ENCODE data around the gene IZUMO4. TPM values are rescaled to one million over a fixed set of nuclear protein-coding genes. Genes with fewer than 3 reads are reported as not detected.

IZUMO4 gene
- total RNA-seq, 1 donor from 2014 or later, result not detected

DNA sequence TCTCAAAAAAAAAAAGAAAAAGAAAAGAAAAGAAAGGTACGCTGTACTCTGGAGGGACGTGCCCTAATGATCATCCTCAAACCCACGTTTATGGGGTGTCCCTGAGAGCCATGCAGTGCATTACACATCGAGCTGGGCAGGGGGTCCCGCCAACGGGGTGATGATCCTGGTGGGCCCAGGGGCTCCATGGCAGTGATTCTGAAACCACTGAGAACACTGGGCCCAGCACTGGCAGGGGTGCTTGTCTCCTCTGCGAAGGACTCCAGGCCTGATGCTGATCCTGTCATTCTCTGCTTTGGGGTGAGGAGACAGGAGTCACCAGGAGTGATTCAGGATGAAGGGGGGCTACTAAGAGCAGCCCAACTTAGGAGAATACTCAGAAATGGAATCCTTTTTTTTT is 19.3 kb upstream of the IZUMO4 start:
- Histone ChIP-seq H2AFZ (replicated peaks) (no peak overlapping the region), H3F3A (ENCODE audit: low read depth) (no peaks in the 10 kb centered on the region), H3K27me3 (no peaks in the 10 kb centered on the region), H3K9ac (no peak overlapping the region), H3K4me1 (no peaks in the 10 kb centered on the region), H3K4me2 (no peak overlapping the region), H3K36me3 (no peaks in the 10 kb centered on the region), H3K27ac (no peak overlapping the region), H3K4me3 (no peak overlapping the region), H3K9me3 (ENCODE audit: low read depth) (no peaks in the 10 kb centered on the region), H4K20me1 (ENCODE audit: low read depth) (no peaks in the 10 kb centered on the region), H3K79me2 (ENCODE audit: low read depth) (no peaks in the 10 kb centered on the region)
- Mint-ChIP-seq H3K4me1 (no peaks in the 10 kb centered on the region), H3K27me3 (ENCODE audit: insufficient read depth, low read depth) (peaks cover 5% of the 10 kb centered on the region), H3K4me3 (no peak overlapping the region), H3K27ac (no peak overlapping the region), H3K36me3 (peaks cover 5% of the 10 kb centered on the region), H3K9me3 (no peaks in the 10 kb centered on the region)
- no peak for DNase-seq (ENCODE audit: low spot score)
- TF ChIP-seq EZH2phosphoT487 (IDR thresholded peaks at IDR 0.05) (no peak), EZH2 (IDR thresholded peaks at IDR 0.05) (no peak)

DNA sequence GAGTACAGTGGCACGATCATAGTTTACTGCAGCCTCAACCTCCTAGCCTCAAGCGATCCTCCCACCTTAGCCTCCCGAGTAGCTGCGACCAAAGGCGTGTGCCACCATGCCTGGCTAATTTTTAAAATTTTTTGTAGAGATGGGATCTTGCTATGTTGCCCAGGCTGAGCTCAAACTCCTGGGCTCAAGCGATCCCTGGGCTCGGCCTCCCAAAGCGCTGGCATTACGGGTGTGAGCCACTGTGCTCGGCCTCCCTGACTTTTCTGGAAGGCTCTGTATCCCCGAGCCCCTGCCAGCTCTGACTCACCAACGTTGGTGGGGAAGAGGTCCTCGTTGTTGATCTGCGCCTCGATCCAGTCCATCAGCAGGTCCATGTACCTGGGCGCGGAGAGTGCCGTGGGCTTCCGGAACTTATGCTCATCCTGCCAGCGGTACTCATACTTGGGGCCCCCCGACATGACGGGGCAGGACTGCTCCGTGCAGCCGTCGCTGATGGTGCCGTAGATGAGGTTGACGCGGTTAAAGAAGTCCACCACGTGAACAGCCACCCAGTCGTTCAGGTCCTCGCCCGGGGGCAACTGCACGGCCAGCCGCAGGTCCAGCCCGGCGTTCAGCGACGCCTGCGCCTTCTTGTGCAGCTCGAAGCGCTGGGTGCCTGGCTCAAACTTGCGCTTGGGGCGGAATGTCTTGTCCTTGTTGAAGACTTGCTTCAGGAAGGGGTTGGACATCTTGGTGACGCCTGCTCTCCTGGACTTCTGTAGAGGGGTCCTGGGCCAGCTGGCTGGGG is 18.7 kb upstream of the IZUMO4 start:
- no peak overlapping the region for H3K4me2 ChIP-seq
- no peaks in the 10 kb centered on the region for H3K9me3 ChIP-seq (ENCODE audit: low read depth)
- Mint-ChIP-seq H3K27ac (no peak overlapping the region), H3K36me3 (peaks cover 2% of the 10 kb centered on the region), H3K4me1 (no peaks in the 10 kb centered on the region), H3K4me3 (no peak overlapping the region), H3K9me3 (no peaks in the 10 kb centered on the region), H3K27me3 (ENCODE audit: insufficient read depth, low read depth) (peaks cover 5% of the 10 kb centered on the region)
- no peak overlapping the region for H3K9ac ChIP-seq
- no peaks in the 10 kb centered on the region for H3F3A ChIP-seq (ENCODE audit: low read depth)
- H3K4me3 ChIP-seq, result no peak overlapping the region
- H3K4me1 ChIP-seq, result no peaks in the 10 kb centered on the region
- H3K36me3 ChIP-seq, result no peaks in the 10 kb centered on the region
- no peaks in the 10 kb centered on the region for H4K20me1 ChIP-seq (ENCODE audit: low read depth)
- DNase-seq (ENCODE audit: low spot score), result no peak
- no peak overlapping the region for H3K27ac ChIP-seq
- TF ChIP-seq EZH2 (IDR thresholded peaks at IDR 0.05) (no peak), EZH2phosphoT487 (IDR thresholded peaks at IDR 0.05) (no peak)
- TF ChIP-seq, protein P1, sequence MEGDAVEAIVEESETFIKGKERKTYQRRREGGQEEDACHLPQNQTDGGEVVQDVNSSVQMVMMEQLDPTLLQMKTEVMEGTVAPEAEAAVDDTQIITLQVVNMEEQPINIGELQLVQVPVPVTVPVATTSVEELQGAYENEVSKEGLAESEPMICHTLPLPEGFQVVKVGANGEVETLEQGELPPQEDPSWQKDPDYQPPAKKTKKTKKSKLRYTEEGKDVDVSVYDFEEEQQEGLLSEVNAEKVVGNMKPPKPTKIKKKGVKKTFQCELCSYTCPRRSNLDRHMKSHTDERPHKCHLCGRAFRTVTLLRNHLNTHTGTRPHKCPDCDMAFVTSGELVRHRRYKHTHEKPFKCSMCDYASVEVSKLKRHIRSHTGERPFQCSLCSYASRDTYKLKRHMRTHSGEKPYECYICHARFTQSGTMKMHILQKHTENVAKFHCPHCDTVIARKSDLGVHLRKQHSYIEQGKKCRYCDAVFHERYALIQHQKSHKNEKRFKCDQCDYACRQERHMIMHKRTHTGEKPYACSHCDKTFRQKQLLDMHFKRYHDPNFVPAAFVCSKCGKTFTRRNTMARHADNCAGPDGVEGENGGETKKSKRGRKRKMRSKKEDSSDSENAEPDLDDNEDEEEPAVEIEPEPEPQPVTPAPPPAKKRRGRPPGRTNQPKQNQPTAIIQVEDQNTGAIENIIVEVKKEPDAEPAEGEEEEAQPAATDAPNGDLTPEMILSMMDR (IDR thresholded peaks at IDR 0.05), result no peak
- H3K79me2 ChIP-seq (ENCODE audit: low read depth), result no peaks in the 10 kb centered on the region
- H3K27me3 ChIP-seq, result no peaks in the 10 kb centered on the region
- no peak overlapping the region for H2AFZ ChIP-seq (replicated peaks)

DNA sequence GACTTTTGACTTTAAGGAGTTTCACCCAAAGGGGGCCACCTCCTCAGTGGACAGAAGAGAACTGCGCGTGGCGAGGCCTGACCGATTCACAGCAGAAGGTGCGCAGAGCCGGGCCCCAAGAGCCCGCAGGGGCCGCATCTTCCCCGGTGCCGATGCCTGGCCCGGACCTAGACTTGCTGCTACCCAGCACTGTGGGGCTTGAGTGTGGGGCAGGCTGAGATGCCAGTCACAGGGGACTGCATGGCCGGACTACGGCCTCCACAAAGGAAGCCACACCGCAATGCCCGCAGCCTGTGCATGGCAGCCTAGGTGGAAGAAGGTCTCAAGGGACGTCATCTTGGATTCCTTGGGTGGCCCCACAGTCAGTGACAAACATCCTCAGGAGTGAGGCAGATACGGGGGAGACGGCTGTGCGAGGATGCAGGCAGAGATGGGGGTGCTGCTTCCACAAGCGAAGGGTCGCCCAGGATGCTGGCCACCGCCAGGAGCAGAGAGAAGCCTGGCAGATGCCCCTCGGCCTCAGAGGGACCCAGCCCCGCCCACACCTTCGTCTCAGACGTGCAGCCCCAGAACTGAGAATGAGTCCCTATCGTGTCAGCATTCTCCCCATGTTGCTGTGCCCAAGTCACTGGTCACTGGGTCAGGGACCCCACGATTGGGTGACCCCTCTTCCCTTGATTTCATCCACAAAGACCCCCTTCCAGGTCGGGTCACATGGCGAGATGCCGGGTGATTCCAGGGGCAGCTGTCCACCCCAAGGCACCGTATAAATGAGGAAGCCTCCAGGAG is 17.4 kb upstream of the IZUMO4 start:
- no peaks in the 10 kb centered on the region for H3K27me3 ChIP-seq
- H3K4me3 Mint-ChIP-seq, result no peak overlapping the region
- H3K27me3 Mint-ChIP-seq (ENCODE audit: insufficient read depth, low read depth), result peaks cover 5% of the 10 kb centered on the region
- no peaks in the 10 kb centered on the region for H4K20me1 ChIP-seq (ENCODE audit: low read depth)
- H3K4me1 ChIP-seq, result no peaks in the 10 kb centered on the region
- no peaks in the 10 kb centered on the region for H3F3A ChIP-seq (ENCODE audit: low read depth)
- H3K4me3 ChIP-seq, result no peak overlapping the region
- H2AFZ ChIP-seq (replicated peaks), result no peak overlapping the region
- no peaks in the 10 kb centered on the region for H3K79me2 ChIP-seq (ENCODE audit: low read depth)
- H3K9me3 Mint-ChIP-seq, result no peaks in the 10 kb centered on the region
- no peak overlapping the region for H3K4me2 ChIP-seq
- TF ChIP-seq EZH2 (IDR thresholded peaks at IDR 0.05) (no peak), EZH2phosphoT487 (IDR thresholded peaks at IDR 0.05) (no peak)
- TF ChIP-seq, protein P1 (IDR thresholded peaks at IDR 0.05), result no peak
- H3K4me1 Mint-ChIP-seq, result no peaks in the 10 kb centered on the region
- H3K9me3 ChIP-seq (ENCODE audit: low read depth), result no peaks in the 10 kb centered on the region
- no peak for DNase-seq (ENCODE audit: low spot score)
- H3K27ac Mint-ChIP-seq, result no peak overlapping the region
- H3K36me3 ChIP-seq, result no peaks in the 10 kb centered on the region
- peaks cover 2% of the 10 kb centered on the region for H3K36me3 Mint-ChIP-seq
- no peak overlapping the region for H3K27ac ChIP-seq
- no peak overlapping the region for H3K9ac ChIP-seq

Measured in neural progenitor cell (in vitro differentiated cells).